ENCODE data around the gene SUCLG1.

SUCLG1 gene

GRCh38 chr2:84460670-84461069 is 1.6 kb upstream of the SUCLG1 start:
- no peak for DNase-seq

GRCh38 chr2:84459944-84460429 is 907 bp upstream of the SUCLG1 start:
- no peak for DNase-seq

- DNase-seq, result peak; percentile 9
Observed at GRCh38 chr2:84458551-84459017, 496 bp downstream of the SUCLG1 start.

- no peak for DNase-seq
Observed at GRCh38 chr2:84457686-84458085, 1.4 kb downstream of the SUCLG1 start.

GRCh38 chr2:84456156-84456555 is 2.9 kb downstream of the SUCLG1 start:
- DNase-seq, result no peak

- no peak for DNase-seq
Observed at GRCh38 chr2:84454581-84454980, 4.5 kb downstream of the SUCLG1 start.

- no peak for DNase-seq
Observed at GRCh38 chr2:84452624-84453023, 6.5 kb downstream of the SUCLG1 start.

GRCh38 chr2:84451579-84451978 is 7.5 kb downstream of the SUCLG1 start:
- DNase-seq, result no peak

GRCh38 chr2:84450288-84451227 is 8.5 kb downstream of the SUCLG1 start:
- DNase-seq, result no peak

GRCh38 chr2:84449711-84450110 is 9.4 kb downstream of the SUCLG1 start:
- no peak for DNase-seq

GRCh38 chr2:84449055-84449454 is 10.0 kb downstream of the SUCLG1 start:
- no peak for DNase-seq

- no peak for DNase-seq
Observed at GRCh38 chr2:84443477-84443876, 15.6 kb downstream of the SUCLG1 start.

GRCh38 chr2:84442888-84443287 is 16.2 kb downstream of the SUCLG1 start:
- no peak for DNase-seq

GRCh38 chr2:84441505-84441904 is 17.6 kb downstream of the SUCLG1 start:
- DNase-seq, result no peak

- no peak for DNase-seq
Observed at GRCh38 chr2:84441036-84441435, 18.0 kb downstream of the SUCLG1 start.

GRCh38 chr2:84435345-84436025 is 23.6 kb downstream of the SUCLG1 start:
- DNase-seq, result no peak

- no peak for DNase-seq
Observed at GRCh38 chr2:84429328-84429727, 29.8 kb downstream of the SUCLG1 start.

GRCh38 chr2:84427235-84428138 is 31.6 kb downstream of the SUCLG1 start:
- DNase-seq, result no peak

- no peak for DNase-seq
Observed at GRCh38 chr2:84425310-84425709, 33.8 kb downstream of the SUCLG1 start.

- no peak for DNase-seq
Observed at GRCh38 chr2:84424152-84424551, 34.9 kb downstream of the SUCLG1 start.

- no peak for DNase-seq
Observed at GRCh38 chr2:84421791-84422190, 37.3 kb downstream of the SUCLG1 start.

GRCh38 chr2:84421197-84421596 is 37.9 kb downstream of the SUCLG1 start:
- no peak for DNase-seq
